ENCODE results near the gene SLC12A6.

Gene SLC12A6

DNA sequence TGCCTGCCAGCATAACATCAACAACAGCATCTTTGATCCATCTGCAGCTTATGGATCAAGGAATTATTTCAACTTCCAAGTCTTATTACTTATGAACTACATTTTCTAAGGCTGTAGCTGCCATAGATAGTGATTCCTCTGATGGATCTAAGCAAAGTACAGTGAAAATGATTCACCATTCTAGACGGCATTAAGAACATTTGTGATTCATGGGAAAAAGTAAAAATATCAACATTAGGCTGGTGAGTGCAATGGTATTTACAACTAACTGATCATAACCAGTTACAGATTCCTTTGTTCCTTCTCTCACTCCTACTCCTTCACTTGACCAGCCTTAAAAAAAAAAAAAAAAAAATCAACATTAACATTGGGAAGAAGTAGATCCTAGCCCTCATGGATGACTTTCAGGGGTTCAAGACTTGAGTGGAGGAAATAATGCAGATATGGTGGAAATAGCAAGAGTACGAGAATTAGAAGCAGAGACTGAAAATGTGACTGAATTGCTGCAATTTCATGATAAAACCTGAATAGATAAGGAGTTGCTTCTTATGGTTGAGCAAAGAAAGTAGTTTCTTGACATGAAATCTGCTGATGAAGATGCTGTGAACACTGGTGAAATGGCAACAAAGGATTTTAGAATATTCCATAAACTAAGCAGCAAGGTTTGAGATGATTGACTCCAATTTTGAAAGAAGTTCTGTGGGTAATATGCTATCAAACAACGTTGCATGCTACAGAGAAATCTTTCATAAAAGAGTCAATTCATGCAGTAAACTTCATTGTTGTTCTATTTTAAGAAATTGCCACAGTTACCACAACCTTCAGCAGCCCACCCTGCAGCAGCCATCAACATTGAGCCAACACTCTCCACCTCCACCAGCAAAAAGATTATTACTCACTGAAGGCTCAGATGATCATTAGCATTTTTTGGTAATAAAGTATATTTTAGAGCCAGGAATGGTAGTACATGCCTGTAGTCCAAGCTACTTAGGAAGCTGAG, 22.8 kb downstream of the SLC12A6 start:
- no peak overlapping the region for H3K4me3 ChIP-seq (ENCODE audit: low read depth, low read length)
- TF ChIP-seq, protein P1, sequence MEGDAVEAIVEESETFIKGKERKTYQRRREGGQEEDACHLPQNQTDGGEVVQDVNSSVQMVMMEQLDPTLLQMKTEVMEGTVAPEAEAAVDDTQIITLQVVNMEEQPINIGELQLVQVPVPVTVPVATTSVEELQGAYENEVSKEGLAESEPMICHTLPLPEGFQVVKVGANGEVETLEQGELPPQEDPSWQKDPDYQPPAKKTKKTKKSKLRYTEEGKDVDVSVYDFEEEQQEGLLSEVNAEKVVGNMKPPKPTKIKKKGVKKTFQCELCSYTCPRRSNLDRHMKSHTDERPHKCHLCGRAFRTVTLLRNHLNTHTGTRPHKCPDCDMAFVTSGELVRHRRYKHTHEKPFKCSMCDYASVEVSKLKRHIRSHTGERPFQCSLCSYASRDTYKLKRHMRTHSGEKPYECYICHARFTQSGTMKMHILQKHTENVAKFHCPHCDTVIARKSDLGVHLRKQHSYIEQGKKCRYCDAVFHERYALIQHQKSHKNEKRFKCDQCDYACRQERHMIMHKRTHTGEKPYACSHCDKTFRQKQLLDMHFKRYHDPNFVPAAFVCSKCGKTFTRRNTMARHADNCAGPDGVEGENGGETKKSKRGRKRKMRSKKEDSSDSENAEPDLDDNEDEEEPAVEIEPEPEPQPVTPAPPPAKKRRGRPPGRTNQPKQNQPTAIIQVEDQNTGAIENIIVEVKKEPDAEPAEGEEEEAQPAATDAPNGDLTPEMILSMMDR (IDR thresholded peaks at IDR 0.05; ENCODE audit: borderline replicate concordance, insufficient read depth, low read depth, low read length): no peak

DNA sequence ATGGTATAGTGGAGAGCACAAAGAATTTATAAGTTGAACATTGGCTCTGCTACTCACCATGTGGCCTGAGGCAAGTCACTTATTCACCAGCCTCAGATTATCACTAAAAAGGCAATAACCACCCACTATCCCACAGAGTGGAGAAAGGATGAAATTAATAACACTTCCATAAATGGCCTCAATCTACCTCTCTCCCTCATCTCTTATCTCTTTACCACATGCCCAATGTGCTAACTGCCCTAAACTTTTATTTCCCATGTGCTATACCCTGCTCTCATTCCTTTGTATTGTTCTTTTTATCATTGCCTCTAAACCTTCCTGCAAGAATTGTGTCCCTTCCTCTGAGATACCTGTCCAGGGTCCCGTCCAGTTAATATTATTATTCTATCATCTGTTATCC, 26.0 kb downstream of the SLC12A6 start:
- TF ChIP-seq, protein P1 (IDR thresholded peaks at IDR 0.05; ENCODE audit: borderline replicate concordance, insufficient read depth, low read depth, low read length): no peak
- H3K4me3 ChIP-seq (ENCODE audit: low read depth, low read length): no peak overlapping the region

DNA sequence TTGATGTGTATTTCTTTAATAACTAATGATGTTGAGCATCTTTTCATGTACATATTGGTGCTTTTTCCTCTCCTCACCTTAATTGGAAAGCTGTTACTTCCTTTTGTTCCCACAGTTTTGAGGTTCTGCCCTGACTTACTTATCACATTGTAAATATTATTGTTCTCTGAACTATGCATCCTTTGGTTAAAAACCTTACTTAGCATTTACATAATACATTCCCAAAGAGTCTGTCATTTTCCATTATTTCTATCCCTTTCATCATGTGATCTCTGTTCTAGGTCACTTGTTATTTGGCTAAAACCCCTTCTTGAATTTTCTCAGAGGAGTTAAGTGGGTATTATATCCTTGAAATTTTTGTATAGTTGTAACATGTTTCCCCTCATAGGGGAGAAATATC, 33.0 kb downstream of the SLC12A6 start:
- no peak overlapping the region for H3K4me3 ChIP-seq (ENCODE audit: low read depth, low read length)
- TF ChIP-seq, protein P1 (IDR thresholded peaks at IDR 0.05; ENCODE audit: borderline replicate concordance, insufficient read depth, low read depth, low read length): no peak

DNA sequence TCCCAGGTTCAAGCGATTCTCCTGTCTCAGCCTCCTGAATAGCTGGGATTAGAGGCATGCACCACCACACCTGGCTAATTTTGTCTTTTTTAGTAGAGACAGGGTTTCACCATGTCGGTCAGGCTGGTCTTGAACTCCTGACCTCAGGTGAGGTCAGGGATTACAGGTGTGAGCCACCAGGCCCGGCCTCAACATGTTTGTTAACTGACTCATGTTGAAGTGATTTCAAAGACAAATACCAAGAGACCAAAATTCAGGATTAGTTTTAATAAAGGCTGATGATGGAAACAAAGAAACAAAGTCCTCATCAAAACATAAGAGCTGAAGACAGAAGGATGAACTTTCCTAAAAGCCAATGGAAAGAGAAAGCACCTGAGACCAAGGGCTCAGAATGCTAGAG, 36.5 kb downstream of the SLC12A6 start:
- TF ChIP-seq, protein P1 (IDR thresholded peaks at IDR 0.05; ENCODE audit: borderline replicate concordance, insufficient read depth, low read depth, low read length): no peak
- H3K4me3 ChIP-seq (ENCODE audit: low read depth, low read length): no peak overlapping the region

DNA sequence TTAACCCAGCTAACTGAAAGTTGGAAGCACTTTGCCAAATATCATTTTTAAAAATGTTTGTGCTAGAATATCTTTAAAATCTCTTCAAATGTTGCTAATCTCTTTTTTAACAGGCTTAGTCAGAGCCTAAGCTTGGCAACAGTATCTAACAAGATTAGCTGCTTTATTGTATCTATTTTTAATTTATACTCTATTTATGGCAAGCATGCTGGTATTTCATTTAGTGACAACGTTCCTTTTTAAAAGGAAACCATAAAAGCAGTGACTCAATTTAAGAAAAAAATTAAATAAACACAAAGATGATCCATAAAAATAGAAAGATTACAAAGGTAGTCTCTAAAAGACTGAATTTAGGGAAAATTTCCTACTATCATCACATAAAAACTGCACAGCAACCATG, 40.5 kb downstream of the SLC12A6 start:
- no peak overlapping the region for H3K4me3 ChIP-seq (ENCODE audit: low read depth, low read length)
- TF ChIP-seq, protein P1 (IDR thresholded peaks at IDR 0.05; ENCODE audit: borderline replicate concordance, insufficient read depth, low read depth, low read length): no peak

DNA sequence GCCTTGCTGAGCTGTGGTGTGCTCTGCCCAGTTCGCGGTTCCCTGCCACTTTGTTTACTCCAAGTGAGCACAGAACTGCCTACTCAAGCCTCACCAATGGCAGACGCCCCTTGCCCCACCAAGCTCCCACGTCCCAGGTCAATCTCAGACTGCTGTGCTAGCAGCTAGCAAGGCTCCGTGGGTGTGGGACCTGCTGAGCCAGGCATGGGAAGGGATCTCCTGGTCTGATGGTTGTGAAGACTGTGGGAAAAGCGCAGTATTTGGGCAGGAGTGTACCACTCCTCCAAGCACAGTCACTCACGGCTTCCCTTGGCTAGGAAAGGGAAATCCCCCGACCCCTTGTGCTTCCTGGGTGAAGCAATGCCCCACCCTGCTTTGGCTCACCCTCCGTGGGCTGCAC, 45.0 kb downstream of the SLC12A6 start:
- TF ChIP-seq, protein P1 (IDR thresholded peaks at IDR 0.05; ENCODE audit: borderline replicate concordance, insufficient read depth, low read depth, low read length): no peak

DNA sequence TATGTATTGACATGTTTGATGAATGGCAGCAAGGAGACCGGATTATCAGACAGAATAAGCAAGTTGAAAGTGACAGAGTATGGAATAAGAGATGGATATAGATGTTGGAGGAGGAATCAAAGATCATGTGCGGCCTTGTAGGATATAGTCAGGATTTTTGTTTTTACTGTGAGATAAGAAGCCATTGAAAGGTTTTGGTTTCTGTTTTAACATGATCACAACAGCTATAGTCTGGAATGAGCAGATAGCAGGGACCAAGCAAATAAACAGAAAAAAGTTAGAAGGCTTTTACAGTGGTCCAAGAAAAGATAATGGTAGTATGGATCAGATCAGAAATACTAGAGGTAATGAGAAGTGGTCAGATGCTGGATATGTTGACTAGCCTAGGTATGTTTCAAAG, 52.6 kb downstream of the SLC12A6 start:
- TF ChIP-seq, protein P1 (IDR thresholded peaks at IDR 0.05; ENCODE audit: borderline replicate concordance, insufficient read depth, low read depth, low read length): no peak

More for the DNA sequence above, 45.0 kb downstream of the SLC12A6 start:
- no peak overlapping the region for H3K4me3 ChIP-seq (ENCODE audit: low read depth, low read length)

More for the DNA sequence above, 52.6 kb downstream of the SLC12A6 start:
- no peak overlapping the region for H3K4me3 ChIP-seq (ENCODE audit: low read depth, low read length)
